Measurements from ENCODE around the gene CHMP2A.
A peak's percentile ranks its signal among the peaks of the same experiment; 100 is the strongest.
"Not testable (repeated sequence)": the region's sequence is repeated elsewhere in the genome, so short reads cannot be mapped to it uniquely, and the experiment has no call there.

The CHMP2A gene

DNA sequence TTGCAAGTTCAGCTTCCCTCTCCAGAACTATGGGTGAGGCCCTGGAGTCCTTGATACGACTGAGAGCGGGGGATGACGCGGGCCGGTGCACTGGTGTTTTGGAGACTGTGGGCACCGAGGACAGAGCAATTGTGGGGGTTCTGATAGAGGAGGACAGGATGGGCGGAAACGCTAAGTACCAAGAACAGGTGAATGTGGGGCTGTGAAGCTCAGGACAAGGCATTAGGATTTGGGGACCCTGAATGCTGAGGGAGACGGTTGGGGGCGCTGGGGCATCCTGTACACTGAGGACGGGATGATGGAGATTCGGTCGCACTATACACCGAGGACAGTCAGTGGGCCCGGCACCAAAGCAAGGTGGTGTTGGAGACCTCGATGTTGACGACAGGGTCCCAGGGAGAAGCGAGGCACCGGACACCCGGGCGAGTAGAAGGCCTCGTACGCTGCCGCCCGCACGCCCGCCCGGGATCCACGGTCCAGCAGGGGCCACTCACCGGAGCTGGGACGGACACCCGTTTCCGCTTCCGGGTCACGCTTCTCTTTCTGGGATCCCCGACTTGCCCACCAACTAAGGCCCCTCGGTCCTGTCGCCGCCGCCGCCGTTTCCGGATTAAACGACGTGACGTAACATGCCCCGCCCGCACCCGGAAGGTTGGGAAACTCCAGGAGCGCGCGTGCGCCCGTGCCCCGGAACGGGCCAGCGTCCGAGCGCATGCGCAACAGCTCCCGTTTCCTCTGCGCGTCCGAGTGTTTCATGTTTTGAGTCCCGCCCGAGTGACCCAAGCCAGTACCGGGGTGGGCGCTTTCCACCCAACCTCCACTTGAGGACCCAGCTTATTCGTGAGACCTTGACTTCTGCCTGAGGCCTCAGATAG is at the start of gene CHMP2A:
CHMP2A (minus strand) TSS at position 612 of the 875 bp plus-strand sequence. CDS start 893 bp downstream, outside the sequence.
- DNase-seq (ENCODE audit: low spot score), result peak; percentile 97

DNA sequence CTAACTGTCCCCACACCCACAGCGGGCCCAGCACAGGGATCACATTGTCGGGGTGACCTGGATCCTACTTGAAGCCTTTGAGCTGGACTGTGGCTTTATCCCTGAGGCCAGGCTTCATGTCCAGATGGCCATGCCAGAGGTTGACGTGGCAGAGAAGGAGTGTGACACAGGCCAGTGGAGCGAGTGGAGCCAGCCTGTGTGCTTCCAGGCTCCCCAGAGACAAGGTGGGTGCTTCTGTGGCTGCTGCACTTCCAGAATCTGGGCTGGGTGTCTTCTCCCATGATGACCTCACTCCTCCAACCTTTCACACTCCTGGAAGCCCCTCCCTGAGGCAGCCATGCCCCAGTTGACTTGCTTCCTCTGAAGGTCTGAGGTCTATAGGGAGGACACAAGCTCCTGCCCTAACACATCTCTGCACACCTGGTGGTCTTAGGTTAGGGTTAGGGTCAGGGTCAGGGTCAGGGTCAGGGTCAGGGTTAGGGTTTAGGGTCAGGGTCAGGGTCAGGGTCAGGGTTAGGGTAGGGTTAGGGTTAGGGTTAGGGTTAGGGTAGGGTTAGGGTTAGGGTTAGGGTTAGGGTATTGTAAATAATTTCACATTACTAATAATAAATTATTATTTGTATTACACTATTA is 31.3 kb upstream of the CHMP2A start:
- DNase-seq (ENCODE audit: low spot score), result no peak

DNA sequence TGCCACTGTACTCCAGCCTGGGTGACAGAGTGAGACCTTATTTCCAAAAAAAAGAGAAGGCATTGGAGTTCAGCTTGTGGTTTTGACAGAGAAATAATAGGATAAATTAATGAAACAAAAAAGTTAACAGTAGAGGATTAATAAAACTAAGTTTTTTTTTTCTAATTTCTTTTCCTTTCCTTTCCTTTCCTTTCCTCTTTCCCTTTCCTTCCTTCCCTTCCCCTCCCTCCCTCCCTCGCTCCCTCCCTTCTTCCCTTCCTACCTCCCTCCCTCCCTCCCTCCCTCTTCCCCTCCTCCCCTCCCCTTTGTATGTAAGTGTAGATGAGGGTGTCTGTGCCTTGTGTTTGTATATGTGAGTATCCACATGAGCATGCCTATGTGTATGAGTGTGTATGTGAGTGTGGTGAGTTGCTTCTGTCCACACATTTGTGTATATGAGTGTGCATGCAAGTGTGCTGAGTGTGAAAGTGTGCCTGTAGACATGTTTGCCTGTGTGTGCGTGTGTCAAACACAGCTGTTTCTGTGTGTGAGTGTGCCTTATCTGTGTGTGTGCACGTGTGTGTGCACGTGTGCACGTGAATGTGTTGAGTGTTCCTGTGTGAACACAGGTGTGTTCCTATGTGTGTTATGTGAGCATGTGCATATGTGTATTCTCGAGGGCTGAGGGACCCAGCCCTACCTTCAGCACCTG is 30.7 kb upstream of the CHMP2A start:
- no peak for DNase-seq (ENCODE audit: low spot score)

DNA sequence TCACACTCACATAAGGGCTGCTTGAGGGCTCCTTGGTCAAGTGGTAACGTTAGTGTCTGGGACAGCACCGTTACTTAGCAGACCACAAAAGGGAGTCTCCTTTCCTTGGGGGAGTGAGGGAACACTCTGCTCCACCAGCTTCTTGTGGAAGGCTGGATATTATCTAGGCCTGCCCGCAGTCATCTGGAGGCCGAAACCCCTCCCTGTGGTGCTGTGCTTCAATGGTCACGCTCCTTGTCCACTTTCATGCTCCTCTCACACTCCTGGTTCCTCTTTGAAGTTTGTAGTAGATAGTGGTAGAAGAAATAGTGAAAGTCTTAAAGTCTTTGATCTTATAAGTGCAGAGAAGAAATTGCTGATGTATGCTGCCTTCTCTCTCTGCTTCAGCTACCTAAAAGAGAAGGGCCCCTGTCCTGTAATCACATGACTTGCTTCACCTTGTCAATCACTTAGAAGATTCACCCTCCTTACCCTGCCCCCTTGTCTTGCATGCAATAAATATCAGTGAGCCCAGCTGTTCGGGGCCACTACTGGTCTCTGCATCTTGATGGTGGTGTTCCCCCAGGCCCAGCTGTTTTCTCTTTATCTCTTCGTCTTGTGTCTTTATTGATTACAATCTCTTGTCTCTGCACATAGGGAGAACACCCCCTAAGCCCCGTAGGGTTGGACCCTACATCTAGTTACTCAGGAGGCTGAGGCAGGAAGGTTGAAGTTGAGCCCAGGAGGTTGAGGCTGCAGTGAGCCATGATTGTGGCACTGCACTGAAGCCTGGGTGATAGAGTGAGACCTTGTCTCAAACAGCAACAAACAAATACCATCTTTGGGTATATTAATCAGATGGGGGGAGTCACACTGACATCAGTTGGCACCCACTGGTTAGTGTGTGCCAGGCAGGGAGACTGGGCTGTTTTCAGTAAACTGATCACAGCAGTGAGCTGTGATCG is 29.9 kb upstream of the CHMP2A start:
- no peak for DNase-seq (ENCODE audit: low spot score)

DNA sequence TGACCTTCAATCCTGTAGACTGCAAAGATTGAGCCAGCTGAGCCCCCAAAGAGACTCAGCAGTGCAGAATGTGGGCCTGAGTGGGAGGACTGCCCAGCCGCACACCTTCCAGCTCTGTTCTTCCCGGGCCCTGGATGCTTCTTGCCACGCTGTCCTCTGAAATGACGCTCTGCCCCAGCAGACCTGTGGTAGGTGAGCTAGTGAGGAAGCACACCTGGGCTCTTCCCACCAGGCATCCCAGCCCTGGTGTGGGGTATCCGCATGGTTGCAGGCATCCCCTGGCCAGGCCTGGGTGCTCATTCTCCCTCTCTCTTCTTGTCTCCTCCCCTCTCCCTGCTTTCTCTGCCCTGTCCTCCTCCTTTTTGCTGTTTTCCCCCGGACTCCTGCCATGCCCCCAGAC is 28.1 kb upstream of the CHMP2A start:
- no peak for DNase-seq (ENCODE audit: low spot score)

DNA sequence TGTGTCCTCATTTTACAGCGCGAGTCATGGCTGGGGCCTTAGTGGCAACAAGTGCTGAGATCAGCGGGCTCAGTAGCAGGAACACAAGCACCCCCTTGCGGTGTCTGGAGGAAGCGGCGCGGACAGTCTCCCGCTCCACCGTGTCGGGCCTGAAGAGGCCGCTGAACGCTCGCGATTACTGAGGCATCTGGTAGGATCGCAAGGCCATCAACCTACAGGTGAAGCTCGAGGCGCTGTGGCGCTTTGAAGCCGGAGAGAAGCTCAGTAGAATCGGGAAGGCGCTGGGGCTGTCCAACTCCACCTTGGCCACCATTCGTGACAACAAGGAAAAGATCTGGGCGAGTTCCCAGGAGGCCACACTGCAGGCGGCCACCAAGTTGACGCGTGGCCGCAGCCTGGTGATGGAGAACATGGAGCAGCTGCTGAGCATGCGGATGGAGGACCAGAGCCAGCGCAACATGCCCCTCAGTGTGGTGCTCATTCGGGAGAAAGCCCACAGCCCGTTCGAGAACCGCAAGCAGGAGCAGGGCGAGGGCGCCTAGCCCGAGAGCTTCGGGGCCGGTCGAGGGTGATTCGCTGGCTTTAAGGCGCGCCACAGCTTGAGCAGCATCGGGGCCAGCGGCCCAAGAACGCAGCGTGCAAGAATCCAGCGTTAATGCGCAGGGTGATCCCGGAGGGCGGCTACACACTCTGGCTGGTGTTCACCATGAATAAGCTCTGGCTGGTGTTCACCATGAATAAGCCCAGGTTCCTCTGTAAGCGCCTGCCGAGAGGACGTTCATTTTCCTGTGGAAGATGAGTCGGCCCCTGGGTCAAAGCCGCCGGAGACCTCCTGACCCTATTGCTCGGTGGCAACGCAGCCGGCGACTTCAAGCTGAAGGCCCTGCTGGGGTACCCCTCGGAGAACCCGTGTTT is 26.6 kb upstream of the CHMP2A start:
- peak; percentile 91 for DNase-seq (ENCODE audit: low spot score)

DNA sequence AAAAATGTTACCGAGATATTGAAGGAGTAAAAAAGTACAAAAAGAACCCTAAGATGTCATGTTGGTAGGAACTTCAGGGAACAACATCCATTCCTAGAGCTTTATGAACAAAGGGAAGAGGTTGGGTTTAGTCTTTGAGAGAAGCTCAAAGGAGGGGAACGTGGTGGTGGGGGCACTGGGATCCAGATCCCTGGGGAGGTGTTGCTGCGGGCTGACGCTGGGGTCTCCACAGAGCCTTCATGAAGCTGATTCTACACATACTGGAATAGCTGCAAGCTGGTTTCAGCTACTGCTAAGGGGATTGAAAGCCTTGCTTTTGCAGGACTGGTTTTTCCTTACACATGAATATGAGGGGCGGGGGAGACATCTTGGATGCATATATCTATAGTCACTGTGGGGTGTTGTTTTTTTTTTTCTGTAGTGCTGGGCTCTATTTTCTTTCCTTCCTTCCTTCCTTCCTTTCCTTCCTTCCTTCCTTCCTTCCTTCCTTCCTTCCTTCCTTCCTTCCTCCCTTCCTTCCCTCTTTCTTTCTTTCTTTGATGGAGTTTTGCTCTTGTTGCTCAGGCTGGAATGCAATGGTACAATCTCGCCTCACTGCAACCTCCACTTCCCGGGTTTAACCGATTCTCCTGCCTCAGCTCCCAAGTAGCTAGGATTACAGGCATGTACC is 24.7 kb upstream of the CHMP2A start:
- no peak for DNase-seq (ENCODE audit: low spot score)

DNA sequence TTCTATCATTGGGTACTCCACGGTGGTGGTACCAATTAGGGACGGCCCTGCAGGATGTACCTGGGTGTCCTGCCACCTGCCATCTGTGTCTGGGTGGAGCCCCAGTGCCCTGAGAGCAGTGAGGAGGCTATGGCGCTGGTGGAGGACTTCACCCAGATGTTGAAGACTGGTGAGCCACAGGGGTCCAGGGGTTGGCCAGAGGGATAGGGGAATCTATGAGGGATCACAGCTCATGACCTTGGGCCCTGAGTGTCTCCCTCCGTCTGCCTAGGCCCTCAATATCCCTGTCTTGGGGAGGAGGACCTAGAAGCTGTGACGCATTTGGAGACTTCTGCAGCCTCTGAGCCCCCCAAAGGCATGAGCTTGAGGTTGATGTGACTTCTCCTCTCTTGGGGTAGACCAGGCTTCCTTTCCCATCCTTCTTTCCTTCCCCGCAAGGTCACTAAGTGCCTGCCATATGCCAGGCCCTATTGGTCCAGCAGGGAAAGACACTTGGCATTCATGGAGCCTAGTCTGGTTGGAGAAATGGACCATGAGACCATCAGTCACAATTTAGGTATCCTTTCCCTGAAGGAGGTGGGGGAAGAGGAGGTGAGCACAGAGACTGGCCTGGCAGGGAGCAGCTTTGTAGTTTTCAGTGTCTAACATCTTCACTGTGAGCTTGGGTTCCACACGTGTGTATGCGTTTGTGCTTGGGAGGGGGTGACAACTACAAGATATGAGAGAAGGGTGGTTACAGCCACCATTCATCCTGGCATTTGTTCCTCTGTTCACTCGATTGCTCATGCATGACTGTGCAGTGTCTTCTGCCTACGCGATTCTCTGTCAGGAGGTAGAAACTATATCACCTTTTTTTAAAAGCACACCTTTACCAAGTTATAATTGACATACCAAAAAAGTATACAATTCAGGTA is 23.4 kb upstream of the CHMP2A start:
- DNase-seq (ENCODE audit: low spot score), result no peak

DNA sequence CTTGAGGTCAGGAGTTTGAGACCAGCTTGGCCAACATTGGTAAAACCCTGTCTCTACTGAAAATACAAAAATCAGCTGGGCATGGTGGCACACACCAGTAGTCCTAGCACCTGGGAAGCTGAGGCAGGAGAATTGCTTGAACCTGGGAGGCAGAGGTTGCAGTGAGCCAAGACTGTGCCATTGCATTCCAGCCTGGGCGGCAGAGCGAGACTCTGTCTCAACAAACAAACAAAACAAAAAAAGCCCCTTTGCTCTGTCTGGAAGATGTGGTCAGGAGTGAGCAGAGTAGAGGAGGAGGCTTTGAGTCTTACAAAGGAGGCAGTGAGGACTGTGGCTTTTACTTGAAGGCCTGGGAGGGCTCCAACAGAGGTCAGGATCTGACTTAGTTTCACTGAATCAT is 22.7 kb upstream of the CHMP2A start:
- DNase-seq (ENCODE audit: low spot score), result not testable (repeated sequence)

DNA sequence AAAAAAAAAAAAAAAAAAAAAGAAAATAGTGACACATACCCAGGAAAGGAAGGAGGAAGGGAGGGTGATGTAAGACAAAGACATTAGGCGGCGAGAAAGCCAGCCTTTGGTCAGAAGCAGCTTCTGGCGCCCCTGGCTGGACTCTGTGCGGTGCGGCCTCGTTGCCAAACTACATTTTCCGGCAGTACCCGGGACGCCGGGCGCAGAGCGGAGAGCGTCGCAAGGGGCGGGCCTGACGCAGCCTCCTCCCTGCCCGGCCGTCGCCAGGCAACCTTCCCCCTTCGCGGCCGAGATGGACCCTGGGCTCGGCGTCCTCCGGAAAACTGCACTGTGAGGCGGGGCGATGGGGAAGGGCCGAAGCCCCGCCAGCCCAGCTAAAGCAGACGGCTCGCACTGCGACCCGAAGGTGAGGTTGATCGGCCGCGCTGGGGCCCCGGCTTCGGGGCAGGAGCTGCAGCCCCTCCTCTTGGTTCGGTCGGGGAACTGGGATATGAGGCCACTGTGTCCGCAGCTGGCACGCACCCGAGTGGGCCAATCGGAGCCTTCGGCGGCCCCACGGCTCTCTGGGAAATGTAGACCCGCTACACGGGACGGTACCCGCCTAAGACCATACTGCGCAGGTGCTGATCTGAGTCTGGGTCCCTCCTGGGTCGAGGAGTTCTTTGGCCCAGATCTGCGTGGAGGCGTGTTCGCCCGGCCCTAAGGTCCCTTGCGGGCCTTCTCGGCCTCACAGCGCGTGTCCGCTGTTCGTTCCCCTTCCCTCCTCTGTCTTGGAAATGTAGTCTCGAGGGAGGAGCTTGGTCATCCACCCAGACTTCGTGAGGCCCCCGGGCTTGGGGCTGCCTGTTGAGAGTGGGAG is 20.5 kb upstream of the CHMP2A start:
- DNase-seq (ENCODE audit: low spot score), result peak; percentile 78

DNA sequence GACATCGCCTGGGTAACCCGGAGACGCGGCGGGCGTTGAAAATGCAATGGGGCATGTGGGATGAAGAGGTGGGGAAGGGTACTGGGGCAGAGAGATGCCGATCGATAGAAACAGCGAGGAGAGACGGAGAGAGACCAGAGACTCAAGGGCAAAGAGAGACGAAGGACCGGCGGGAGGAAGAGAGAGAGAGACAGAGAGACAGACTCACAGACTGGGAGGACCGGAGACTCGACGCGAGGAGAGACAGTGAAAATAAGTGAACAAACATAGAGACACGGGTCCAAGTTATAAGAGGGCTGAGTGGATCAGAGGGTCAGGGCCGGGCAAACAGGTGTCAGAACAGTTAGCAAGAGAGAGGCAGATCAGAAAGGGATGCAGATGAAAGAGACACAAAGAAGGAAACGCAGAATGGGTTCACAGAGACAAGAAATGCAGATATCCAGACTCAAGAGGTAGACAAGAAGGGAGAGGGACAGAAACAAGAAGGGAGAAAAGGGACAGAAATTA is 18.8 kb upstream of the CHMP2A start:
- DNase-seq (ENCODE audit: low spot score), result peak; percentile 13

DNA sequence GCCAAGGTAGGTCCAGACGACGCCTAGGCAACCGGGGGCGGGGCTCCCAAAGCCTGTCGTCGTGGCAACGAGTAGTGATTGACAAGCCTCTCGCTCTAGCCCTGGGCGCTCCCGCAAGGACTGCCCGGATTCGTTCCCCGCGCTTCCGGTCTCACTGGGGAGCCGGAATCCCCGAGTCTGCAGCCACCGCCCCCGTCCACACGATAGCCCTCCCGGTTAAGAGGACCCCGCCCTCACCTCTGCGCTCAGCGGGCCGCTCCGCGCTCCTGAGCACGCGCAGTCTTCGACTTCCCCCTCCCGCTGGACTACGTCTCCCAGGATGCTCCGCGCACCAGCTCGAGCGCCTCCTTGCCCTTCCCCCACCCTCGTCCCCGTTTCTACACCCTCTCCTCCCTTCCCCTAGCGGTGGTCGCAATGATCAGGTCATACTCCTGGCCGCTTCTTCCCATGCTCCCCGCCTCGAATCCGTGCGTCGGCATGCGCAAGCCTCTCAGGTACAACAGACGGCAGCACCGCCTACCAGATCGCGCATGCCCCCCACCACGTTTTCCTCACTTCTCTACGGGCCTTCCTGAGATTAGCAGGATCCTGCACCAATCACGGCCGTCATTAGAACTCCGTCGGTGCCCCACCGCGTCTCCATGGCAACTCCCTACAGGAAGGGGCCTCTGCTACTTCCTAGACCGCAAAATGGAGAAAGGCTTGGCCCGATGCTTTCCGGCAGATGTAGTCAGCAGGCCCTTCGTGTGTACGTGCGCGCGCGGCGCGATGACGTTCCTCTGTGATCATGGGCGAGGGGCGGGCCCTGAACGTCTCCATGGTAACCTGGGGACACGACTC is 18.1 kb upstream of the CHMP2A start, which contains the start of gene MZF1:
MZF1 (minus strand) TSS at position 518 of the 840 bp plus-strand sequence. CDS start 1,946 bp downstream, outside the sequence.
- peak; percentile 100 for DNase-seq (ENCODE audit: low spot score)

DNA sequence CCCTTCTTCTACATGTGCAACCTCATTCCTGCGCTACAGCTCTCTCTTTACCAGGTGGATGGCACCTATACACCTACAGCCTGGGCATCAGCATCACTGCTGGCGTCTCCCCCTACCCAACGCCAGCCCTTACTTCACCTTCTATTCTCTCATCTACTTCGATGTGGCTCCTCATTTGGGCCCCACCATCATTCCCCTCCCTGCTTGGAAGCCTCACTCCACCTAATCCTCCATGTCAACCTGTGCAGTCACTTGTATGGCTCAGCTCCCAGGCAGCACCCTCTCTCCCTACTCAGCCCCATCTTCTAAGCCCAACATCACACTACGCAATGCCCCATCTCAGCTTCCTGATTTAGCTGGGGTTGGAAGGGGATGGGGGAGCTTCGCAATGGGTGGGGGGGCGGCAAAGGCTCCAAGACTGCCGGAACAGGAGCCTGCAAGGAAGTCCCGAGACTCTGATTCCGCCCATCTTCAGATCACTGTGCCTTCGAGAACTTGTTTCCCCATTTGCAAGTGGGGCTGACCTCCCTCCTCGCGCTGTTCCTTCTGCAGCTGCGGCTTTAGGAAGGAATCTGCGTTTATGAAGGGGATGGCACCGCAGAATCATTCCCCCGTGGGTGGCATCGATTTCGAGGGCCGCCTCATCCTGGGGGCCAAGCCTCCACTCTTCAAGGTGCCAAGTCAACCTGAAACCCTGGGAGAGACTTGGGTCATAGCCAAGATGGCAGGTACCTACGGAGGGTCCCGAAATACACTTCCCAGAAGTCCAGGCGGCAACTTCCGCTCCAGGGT is 17.3 kb upstream of the CHMP2A start:
- DNase-seq (ENCODE audit: low spot score), result no peak

DNA sequence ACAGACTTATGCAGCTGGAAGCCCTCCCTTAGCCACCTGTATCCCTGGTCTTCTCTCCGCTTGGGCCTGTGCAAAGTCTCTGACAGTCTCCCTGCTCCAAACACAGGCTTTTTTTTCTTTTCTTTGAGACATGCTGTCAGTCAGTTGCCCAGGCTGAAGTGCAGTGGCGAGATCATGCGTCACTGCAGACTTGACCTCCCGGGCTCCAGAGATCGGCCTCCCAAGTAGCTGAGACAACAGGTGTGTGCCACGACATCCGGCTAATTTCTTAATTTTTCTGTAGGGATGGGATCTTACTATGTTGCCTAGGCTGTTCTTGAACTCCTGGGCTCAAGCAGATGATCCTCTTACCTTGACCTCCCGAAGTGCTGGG is 16.7 kb upstream of the CHMP2A start:
- no peak for DNase-seq (ENCODE audit: low spot score)

DNA sequence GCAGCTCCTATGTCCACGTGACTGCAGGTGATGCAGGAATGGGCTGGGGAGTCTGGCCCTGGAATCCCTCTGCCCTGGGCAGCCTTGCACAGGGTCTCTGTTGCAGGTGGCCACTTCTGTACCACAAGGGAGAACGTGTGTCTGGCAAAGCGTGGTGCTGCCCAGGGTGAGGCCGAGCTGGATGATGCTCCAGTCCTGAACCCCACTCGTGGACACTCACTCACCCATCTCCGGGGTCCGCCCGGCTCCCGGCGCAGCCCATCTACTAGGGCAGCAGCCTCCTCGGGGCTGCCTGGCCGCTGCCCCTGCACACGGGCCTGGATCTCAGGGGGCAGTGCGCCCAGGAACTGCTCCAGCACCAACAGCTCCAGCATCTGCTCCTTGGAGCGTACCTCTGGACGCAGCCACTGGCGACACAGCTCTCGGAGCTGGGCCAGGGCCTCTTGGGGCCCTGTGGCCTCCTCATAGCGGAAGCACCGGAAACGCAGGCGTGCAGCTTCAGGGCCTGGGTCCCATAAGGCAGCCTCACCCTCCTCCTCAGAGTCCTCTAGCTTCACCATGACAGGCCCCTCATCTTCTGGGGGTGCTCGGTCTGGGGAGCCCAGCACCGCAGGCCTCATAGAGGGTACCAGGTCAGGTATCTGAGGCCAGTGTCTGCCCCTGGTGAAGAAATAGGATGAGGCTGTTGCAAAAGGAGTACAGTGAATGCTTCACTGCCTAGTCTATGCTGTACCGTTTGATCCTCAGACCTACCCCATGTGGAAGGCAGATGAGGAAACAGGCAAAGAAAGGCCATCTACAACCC is 16.1 kb upstream of the CHMP2A start:
- DNase-seq (ENCODE audit: low spot score), result no peak

Measured in CD4-positive, alpha-beta T cell treated with Interleukin-2 at 100 ng/mL for 4 hours (primary cell).